IPS-18c (cell line): ENCODE data around the gene PCNX2.

ENCODE experiments used
- H3K4me3 ChIP-seq: 2 replicates; pipeline ENCODE4 v1.7.0; 2013; ENCODE audit warnings: low read depth, mild to moderate bottlenecking, low read length, moderate library complexity; ENCODE audit not compliant: insufficient read depth
- H3K9me3 ChIP-seq: one replicate; pipeline ENCODE4 v1.6.1; 2013; ENCODE audit warnings: mild to moderate bottlenecking, low read length, moderate library complexity; ENCODE audit not compliant: control insufficient read depth, insufficient read depth

PCNX2 gene

GRCh38 chr1:232985882-232986526 is 309.5 kb downstream of the PCNX2 start:
- Histone ChIP-seq H3K9me3 (peaks cover 2% of the 10 kb centered on the region), H3K4me3 (no peak overlapping the region)

GRCh38 chr1:232984577-232985425 is 310.7 kb downstream of the PCNX2 start:
- H3K9me3 ChIP-seq = peaks cover 2% of the 10 kb centered on the region
- no peak overlapping the region for H3K4me3 ChIP-seq

GRCh38 chr1:232983817-232984567 is 311.5 kb downstream of the PCNX2 start:
- Histone ChIP-seq H3K9me3 (no peaks in the 10 kb centered on the region), H3K4me3 (no peak overlapping the region)

- Histone ChIP-seq H3K4me3 (no peak overlapping the region), H3K9me3 (no peaks in the 10 kb centered on the region)
Measured at GRCh38 chr1:232983375-232983774, 312.1 kb downstream of the PCNX2 start.

GRCh38 chr1:232982238-232982944 is 313.1 kb downstream of the PCNX2 start:
- no peaks in the 10 kb centered on the region for H3K9me3 ChIP-seq
- no peak overlapping the region for H3K4me3 ChIP-seq

- H3K9me3 ChIP-seq = no peaks in the 10 kb centered on the region
- no peak overlapping the region for H3K4me3 ChIP-seq
Measured at GRCh38 chr1:232980986-232981560, 314.5 kb downstream of the PCNX2 start.

- no peaks in the 10 kb centered on the region for H3K9me3 ChIP-seq
Measured at GRCh38 chr1:232980355-232980978, 315.1 kb downstream of the PCNX2 start.

GRCh38 chr1:232979558-232979957 is 316.0 kb downstream of the PCNX2 start:
- Histone ChIP-seq H3K9me3 (no peaks in the 10 kb centered on the region), H3K4me3 (no peak overlapping the region)

More at GRCh38 chr1:232980355-232980978, 315.1 kb downstream of the PCNX2 start:
- H3K4me3 ChIP-seq = no peak overlapping the region

GRCh38 chr1:232978815-232979214 is 316.7 kb downstream of the PCNX2 start:
- no peaks in the 10 kb centered on the region for H3K9me3 ChIP-seq
- H3K4me3 ChIP-seq = no peak overlapping the region

- Histone ChIP-seq H3K9me3 (no peaks in the 10 kb centered on the region), H3K4me3 (no peak overlapping the region)
Measured at GRCh38 chr1:232978091-232978634, 317.4 kb downstream of the PCNX2 start.

GRCh38 chr1:232974971-232975370 is 320.6 kb downstream of the PCNX2 start:
- Histone ChIP-seq H3K4me3 (no peak overlapping the region), H3K9me3 (no peaks in the 10 kb centered on the region)

- Histone ChIP-seq H3K4me3 (no peak overlapping the region), H3K9me3 (no peaks in the 10 kb centered on the region)
Measured at GRCh38 chr1:232973652-232974611, 321.6 kb downstream of the PCNX2 start.

GRCh38 chr1:232970508-232970907 is 325.0 kb downstream of the PCNX2 start:
- H3K4me3 ChIP-seq = no peak overlapping the region
- no peaks in the 10 kb centered on the region for H3K9me3 ChIP-seq

- Histone ChIP-seq H3K9me3 (no peaks in the 10 kb centered on the region), H3K4me3 (no peak overlapping the region)
Measured at GRCh38 chr1:232969799-232970198, 325.7 kb downstream of the PCNX2 start.

- no peak overlapping the region for H3K4me3 ChIP-seq
- no peaks in the 10 kb centered on the region for H3K9me3 ChIP-seq
Measured at GRCh38 chr1:232968965-232969364, 326.6 kb downstream of the PCNX2 start.
